IMR-90 (cell line): ENCODE data around the gene NOL12. TPM values are rescaled to one million over a fixed set of nuclear protein-coding genes. Genes with fewer than 3 reads are reported as not detected.
A peak's percentile ranks its signal among the peaks of the same experiment; 100 is the strongest.

Experiments used
- ATAC-seq: fragments of 200-7000 bp; cut with Tn5 transposase; 2 replicates; pipeline ENCODE4 v1.9.1; 2020; ENCODE audit warnings: low read depth, mild to moderate bottlenecking, moderate library complexity
- BruUV-seq: library from RNA; stranded (reverse); fragments of 400-500 nt; replicated peaks from 2 replicates; lab custom pipeline; 2021; lab: Mats Ljungman, UMichigan
- CTCF ChIA-PET: fragments of 300-600 bp; formaldehyde crosslinking; extraction: SDS; loops from one replicate; lab custom pipeline; 2021; ENCODE audit warnings: antibody characterized with exemption; lab: Yijun Ruan, JAX
- POLR2A ChIA-PET: fragments of 300-600 bp; sonication (Branson Sonifier 250); formaldehyde crosslinking; loops from one replicate; lab custom pipeline; 2022; ENCODE audit warnings: antibody characterized with exemption; ENCODE audit not compliant: unreplicated experiment; lab: Charles Lee
- DNase-seq: peaks from one replicate; pipeline ENCODE4 v3.0.0; 2013
- H2AFZ ChIP-seq: replicated peaks from 2 replicates; pipeline ENCODE3; 2013; ENCODE audit warnings: low read length, mild to moderate bottlenecking; ENCODE audit not compliant: poor library complexity
- H2AK5ac ChIP-seq: 2 replicates; pipeline ENCODE4 v1.6.1; 2013; ENCODE audit warnings: low read depth, low read length, inconsistent platforms
- H2AK9ac ChIP-seq: replicated peaks from 2 replicates; pipeline ENCODE3; 2013; ENCODE audit warnings: mild to moderate bottlenecking, low read depth, low read length, moderate library complexity; ENCODE audit not compliant: poor library complexity
- H2BK120ac ChIP-seq: 2 replicates; pipeline ENCODE4 v1.6.1; 2013; ENCODE audit warnings: low read depth, low read length, inconsistent platforms
- H2BK15ac ChIP-seq: 3 replicates; pipeline ENCODE4 v1.6.1; 2013; ENCODE audit warnings: low read depth, low read length, inconsistent platforms
- H2BK20ac ChIP-seq: 2 replicates; pipeline ENCODE4 v1.6.1; 2013; ENCODE audit warnings: low read depth, mild to moderate bottlenecking, inconsistent platforms, low read length, moderate library complexity
- H2BK5ac ChIP-seq: 2 replicates; pipeline ENCODE4 v1.6.1; 2013; ENCODE audit warnings: mild to moderate bottlenecking, low read depth, low read length, inconsistent platforms; ENCODE audit not compliant: poor library complexity, severe bottlenecking
- H3K14ac ChIP-seq: replicated peaks from 2 replicates; pipeline ENCODE4 v1.6.1; 2013; ENCODE audit warnings: low read depth, low read length, inconsistent platforms
- H3K18ac ChIP-seq: 2 replicates; pipeline ENCODE4 v1.6.1; 2013; ENCODE audit warnings: low read depth, low read length, control low read depth
- H3K23ac ChIP-seq: 2 replicates; pipeline ENCODE4 v1.6.1; 2013; ENCODE audit warnings: low read depth, low read length, inconsistent platforms
- H3K27ac ChIP-seq: 2 replicates; pipeline ENCODE4 v1.5.1; 2013; ENCODE audit warnings: mild to moderate bottlenecking, control low read depth, low read length; ENCODE audit not compliant: insufficient read depth
- H3K27me3 ChIP-seq: 2 replicates; pipeline ENCODE4 v1.6.1; 2013; ENCODE audit warnings: low read length; ENCODE audit not compliant: control insufficient read depth, insufficient read depth
- H3K36me3 ChIP-seq: 2 replicates; pipeline ENCODE4 v1.6.1; 2013; ENCODE audit warnings: low read length, mixed read lengths; ENCODE audit not compliant: control insufficient read depth, insufficient read depth
- H3K4ac ChIP-seq: 2 replicates; pipeline ENCODE4 v1.6.1; 2013; ENCODE audit warnings: low read depth, low read length, inconsistent platforms
- H3K4me1 ChIP-seq: 2 replicates; pipeline ENCODE4 v1.6.1; 2013; ENCODE audit warnings: low read length, mixed read lengths; ENCODE audit not compliant: control insufficient read depth, insufficient read depth
- H3K4me2 ChIP-seq: 2 replicates; pipeline ENCODE4 v1.6.1; 2013; ENCODE audit warnings: low read depth, mild to moderate bottlenecking, control low read depth, low read length, moderate library complexity
- H3K4me3 ChIP-seq: 2 replicates; pipeline ENCODE4 v1.5.1; 2013; ENCODE audit warnings: low read depth, mild to moderate bottlenecking, control low read depth, low read length, moderate library complexity; ENCODE audit not compliant: insufficient read depth
- H3K56ac ChIP-seq: 2 replicates; pipeline ENCODE4 v1.6.1; 2013; ENCODE audit warnings: low read length, inconsistent platforms; ENCODE audit not compliant: insufficient read depth; ENCODE audit errors: extremely low read depth
- H3K79me1 ChIP-seq, 2 experiments: 2 replicates each; pipeline ENCODE4 v1.6.1; 2013; ENCODE audit warnings: low read length in 2 of 2, inconsistent platforms in 1 of 2, low read depth in 1 of 2
- H3K9ac ChIP-seq: 2 replicates; pipeline ENCODE4 v1.6.1; 2013; ENCODE audit warnings: low read depth, low read length, control low read depth
- H3K9me1 ChIP-seq: 2 replicates; pipeline ENCODE4 v1.6.1; 2013; ENCODE audit warnings: low read length, inconsistent platforms; ENCODE audit not compliant: insufficient read depth
- H3K9me3 ChIP-seq: 2 replicates; pipeline ENCODE4 v1.6.1; 2013; ENCODE audit warnings: low read length; ENCODE audit not compliant: control insufficient read depth, insufficient read depth
- H4K20me1 ChIP-seq: 2 replicates; pipeline ENCODE4 v1.6.1; 2013; ENCODE audit warnings: low read length, inconsistent platforms; ENCODE audit not compliant: insufficient read depth
- H4K5ac ChIP-seq: 2 replicates; pipeline ENCODE4 v1.6.1; 2013; ENCODE audit warnings: mild to moderate bottlenecking, low read depth, low read length, control low read depth
- H4K8ac ChIP-seq, 2 experiments: 2 replicates each; pipeline ENCODE4 v1.6.1; 2013; ENCODE audit warnings: low read depth in 2 of 2, low read length in 2 of 2, control low read depth in 1 of 2, inconsistent platforms in 1 of 2
- H4K91ac ChIP-seq: 2 replicates; pipeline ENCODE4 v1.6.1; 2013; ENCODE audit warnings: low read depth, low read length, inconsistent platforms; ENCODE audit not compliant: insufficient read depth
- BHLHE40 ChIP-seq: fragments of 150-350 bp; IDR thresholded peaks from 2 replicates; pipeline ENCODE4 v1.6.1; 2016; ENCODE audit warnings: mild to moderate bottlenecking, low read depth, low read length
- CEBPB ChIP-seq: IDR thresholded peaks from 2 replicates; pipeline ENCODE4 v1.6.1; 2012; ENCODE audit warnings: low read depth, low read length, improper control_type of control experiment
- CHD1 ChIP-seq: IDR thresholded peaks from 2 replicates; pipeline ENCODE4 v1.6.1; 2012; ENCODE audit warnings: low read depth, low read length, improper control_type of control experiment
- CTCF ChIP-seq: conservative IDR thresholded peaks from 2 replicates; pipeline ENCODE4 v1.5.1; 2012; ENCODE audit warnings: mild to moderate bottlenecking, low read depth, low read length, improper control_type of control experiment
- FOS ChIP-seq: fragments of 150-350 bp; IDR thresholded peaks from 2 replicates; pipeline ENCODE4 v1.6.1; 2016; ENCODE audit warnings: low read depth, low read length
- MAFK ChIP-seq: IDR thresholded peaks from 2 replicates; pipeline ENCODE4 v1.6.1; 2012; ENCODE audit warnings: low read depth, low read length, improper control_type of control experiment
- MAZ ChIP-seq: IDR thresholded peaks from 2 replicates; pipeline ENCODE4 v1.6.1; 2012; ENCODE audit warnings: low read depth, mild to moderate bottlenecking, low read length, improper control_type of control experiment, moderate library complexity, borderline replicate concordance
- MXI1 ChIP-seq: IDR thresholded peaks from 2 replicates; pipeline ENCODE4 v1.6.1; 2012; ENCODE audit warnings: low read depth, mild to moderate bottlenecking, low read length, moderate library complexity, borderline replicate concordance
- NFE2L2 ChIP-seq: fragments of 150-350 bp; IDR thresholded peaks from 2 replicates; pipeline ENCODE4 v1.6.1; 2016; ENCODE audit warnings: low read depth, mild to moderate bottlenecking, low read length
- RAD21 ChIP-seq: IDR thresholded peaks from 2 replicates; pipeline ENCODE4 v1.6.1; 2012; ENCODE audit warnings: low read length, improper control_type of control experiment
- RCOR1 ChIP-seq: IDR thresholded peaks from 2 replicates; pipeline ENCODE4 v1.6.1; 2012; ENCODE audit warnings: mild to moderate bottlenecking, low read length, improper control_type of control experiment; ENCODE audit not compliant: insufficient replicate concordance
- SMC3 ChIP-seq: fragments of 150-350 bp; IDR thresholded peaks from 2 replicates; pipeline ENCODE4 v1.6.1; 2016; ENCODE audit warnings: low read depth, mild to moderate bottlenecking, antibody characterized with exemption, low read length, moderate library complexity
- USF2 ChIP-seq: fragments of 150-350 bp; IDR thresholded peaks from 2 replicates; pipeline ENCODE4 v1.6.1; 2017; ENCODE audit warnings: mild to moderate bottlenecking, antibody characterized with exemption, low read length, low read depth
- WGBS, 2 experiments: methylation state at CpG; one replicate each; pipeline versions ENCODE4 v1.1.5 to v1.1.7; 2013; ENCODE audit warnings: missing lambda C conversion rate in 2 of 2; ENCODE audit not compliant: insufficient read length in 1 of 2; ENCODE audit errors: extremely low coverage in 2 of 2; 5-methylcytosine and 5-hydroxymethylcytosine counted together
- dilution Hi-C: fragments of 300-500 bp; cut with HindIII; formaldehyde crosslinking; loops from one replicate; pipeline ENCODE4 v1.14.3; 2018; ENCODE audit warnings: low sequenced_read_pairs; ENCODE audit not compliant: unreplicated experiment
- in situ Hi-C: fragments of 300-500 bp; cut with MboI; formaldehyde crosslinking; loops from 3 replicates; pipeline ENCODE4 v1.14.3; 2019; ENCODE audit warnings: low sequenced_read_pairs, inconsistent platforms, mixed read lengths
- intact Hi-C: fragments of 100-400 bp; cut with micrococcal nuclease; formaldehyde crosslinking; loops from 2 replicates; pipeline ENCODE4 v1.10.0; 2022
- polyA plus RNA-seq, 3 experiments: library from polyadenylated mRNA; depleted of rRNA; stranded (reverse); fragments of >200 nt; gene quantifications; 2 replicates each; pipeline ENCODE4 v1.2.3, GENCODE V29; 2012; ENCODE audit warnings: low replicate concordance in 1 of 3
- total RNA-seq: library from RNA; depleted of rRNA; stranded (reverse); fragments of >200 nt; gene quantifications from 2 replicates; pipeline ENCODE4 v1.2.3, GENCODE V29; 2012

The NOL12 gene
- total and polyA plus RNA-seq, 2 of the 4 experiments (the other 2 are of a cell fraction) = 16.0 to 25.6 TPM

- TF ChIP-seq CEBPB = no peak
- no peak for TF ChIP-seq USF2
- no peak for TF ChIP-seq MXI1
- no peak for TF ChIP-seq CHD1
- TF ChIP-seq SMC3 = no peak
- no peak for TF ChIP-seq MAFK
Observed at GRCh38 chr22:37665487-37665886, 20.7 kb upstream of the NOL12 start (continued).

- Histone ChIP-seq H3K18ac (0 out of 2 replicates have a peak overlapping the region, but pooled peaks have one; percentile 3), H2BK20ac (no peak overlapping the region), H3K9me1 (no peaks in the 10 kb centered on the region; the same call in 1 of the 2 replicates), H4K91ac (no peak overlapping the region), H3K36me3 (peaks cover 14% of the 10 kb centered on the region), H3K14ac (no peak overlapping the region), H3K9me3 (no peaks in the 10 kb centered on the region), H3K9ac (no peak overlapping the region), H2BK15ac (no peak overlapping the region), H3K4ac (peak overlapping the region; percentile 1; the same call in 1 of the 2 replicates), H4K20me1 (no peaks in the 10 kb centered on the region; the same call in 1 of the 2 replicates), H3K23ac (no peak overlapping the region), H3K56ac (no peak overlapping the region), H3K4me1 (peaks cover 9% of the 10 kb centered on the region), H2BK120ac (no peak overlapping the region), H3K4me3 (no peak overlapping the region), H3K27me3 (no peaks in the 10 kb centered on the region), H4K5ac (no peak overlapping the region), H2AK9ac (no peak overlapping the region), H3K27ac (peak overlapping the region; percentile 8; the same call in 1 of the 2 replicates), H3K79me1 (peaks cover 26 to 81% of the 10 kb centered on the region in 2 experiments), H3K4me2 (peak overlapping the region; percentile 0; the same call in 1 of the 2 replicates), H2BK5ac (peak overlapping the region; percentile 6), H2AK5ac (peak overlapping the region; percentile 6; the same call in 1 of the 2 replicates), H2AFZ (no peak overlapping the region), H4K8ac (no peak overlapping the region)
- ATAC-seq = peak; percentile 89
- dilution Hi-C loops = no loop called here
- DNase-seq = peak; percentile 90
- POLR2A ChIA-PET = no interaction called here
- WGBS, 2 experiments = no CpG with 5 or more reads among the region's 6 CpGs
- BruUV-seq = no TSS peak
- CTCF ChIA-PET = interaction anchor here (0.6 kb wide), 1 partner anchor 62 kb away, joined by 6 read pairs; no protein-coding TSS in a partner anchor
- in situ Hi-C loops = no loop called here
- intact Hi-C loops = no loop called here
- TF ChIP-seq FOS (0 out of 2 replicates have a peak, but pooled peaks have one; percentile 13), CEBPB (no peak), CTCF (no peak), NFE2L2 (no peak), RCOR1 (peak; percentile 30), RAD21 (no peak), MXI1 (no peak), BHLHE40 (peak; percentile 37; the same call in 1 of the 2 replicates), MAFK (no peak), MAZ (no peak)
Observed at GRCh38 chr22:37669586-37669985, 16.6 kb upstream of the NOL12 start.
